K562 (cell line): Measurements from ENCODE around the gene SERTAD1. TPM values are rescaled to one million over a fixed set of nuclear protein-coding genes. Genes with fewer than 3 reads are reported as not detected.
A peak's percentile ranks its signal among the peaks of the same experiment; 100 is the strongest.

Experiments
- C11orf30 ChIP-seq: fragments of 450-650 bp; IDR thresholded peaks from 2 replicates; pipeline ENCODE4 v1.6.1; 2016; ENCODE audit warnings: low read depth, mild to moderate bottlenecking
- HMG20B ChIP-seq: fragments of 250-450 bp; sonication (Bioruptor Pico); IDR thresholded peaks from 2 replicates; pipeline ENCODE4 v1.5.0; 2021; ENCODE audit warnings: mild to moderate bottlenecking
- IFI16 ChIP-seq: fragments of 250-450 bp; sonication (Bioruptor Pico); IDR thresholded peaks from 2 replicates; pipeline ENCODE4 v2.1.2; 2022; ENCODE audit warnings: mild to moderate bottlenecking, inconsistent platforms
- ILK ChIP-seq: fragments of 450-650 bp; IDR thresholded peaks from 2 replicates; pipeline ENCODE4 v1.6.1; 2016; ENCODE audit warnings: missing genetic modification characterization, low read depth, mild to moderate bottlenecking, missing compliant biosample characterization, moderate library complexity, borderline replicate concordance
- IRF2 ChIP-seq: sonication (generic); formaldehyde crosslinking; IDR thresholded peaks from 2 replicates; pipeline ENCODE4 v1.8.1; 2022; ENCODE audit warnings: mild to moderate bottlenecking, missing genetic modification reagents
- KAT8 ChIP-seq: fragments of 450-650 bp; IDR thresholded peaks from 2 replicates; pipeline ENCODE4 v1.6.1; 2016; ENCODE audit warnings: low read depth, mild to moderate bottlenecking
- MAZ ChIP-seq, 2 experiments: fragments of 450-650 bp in 1 of 2; sonication (generic) in 1 of 2; formaldehyde crosslinking; IDR thresholded peaks in 1 of 2; conservative IDR thresholded peaks in 1 of 2; 2 replicates each; pipeline versions ENCODE4 v1.4.0 to v1.5.0; 2020; ENCODE audit warnings: mild to moderate bottlenecking in 1 of 2, missing genetic modification reagents in 1 of 2
- MNT ChIP-seq, 2 experiments: fragments of 450-650 bp; conservative IDR thresholded peaks; 2 replicates each; pipeline ENCODE4 v1.6.1; 2017; ENCODE audit warnings: mild to moderate bottlenecking in 2 of 2, moderate library complexity in 2 of 2
- NFE2L1 ChIP-seq: fragments of 450-650 bp; IDR thresholded peaks from 2 replicates; pipeline ENCODE4 v1.6.1; 2016; ENCODE audit warnings: missing genetic modification characterization, low read depth, mild to moderate bottlenecking, missing compliant biosample characterization, moderate library complexity, borderline replicate concordance
- PHF8 ChIP-seq: fragments of 200-600 bp; sonication (generic); IDR thresholded peaks from 2 replicates; pipeline ENCODE4 v1.6.1; 2012; ENCODE audit warnings: mixed run types, mild to moderate bottlenecking, inconsistent platforms, low read length, moderate library complexity, borderline replicate concordance
- RB1 ChIP-seq: fragments of 450-650 bp; IDR thresholded peaks from 2 replicates; pipeline ENCODE4 v1.6.1; 2017; ENCODE audit warnings: low read depth, mild to moderate bottlenecking
- SMAD3 ChIP-seq: fragments of 450-650 bp; formaldehyde crosslinking; conservative IDR thresholded peaks from 2 replicates; pipeline ENCODE4 v1.4.0; 2020; ENCODE audit warnings: mild to moderate bottlenecking
- SOX6 ChIP-seq: fragments of 450-650 bp; IDR thresholded peaks from 2 replicates; pipeline ENCODE4 v1.6.1; 2014; ENCODE audit warnings: mild to moderate bottlenecking
- SP2 ChIP-seq: IDR thresholded peaks from 2 replicates; pipeline ENCODE4 v1.6.1; 2011; ENCODE audit warnings: mild to moderate bottlenecking, low read depth, low read length, moderate library complexity; ENCODE audit not compliant: poor library complexity, severe bottlenecking; ENCODE audit errors: extremely low read depth
- SRSF1 ChIP-seq: fragments of 200-400 bp; formaldehyde crosslinking; IDR thresholded peaks from 2 replicates; pipeline ENCODE4 v1.6.1; 2017; ENCODE audit warnings: mild to moderate bottlenecking, low read depth, low read length, moderate library complexity
- TAF1 ChIP-seq: IDR thresholded peaks from 2 replicates; pipeline ENCODE4 v1.6.1; 2011; ENCODE audit warnings: mild to moderate bottlenecking, low read length, moderate library complexity; ENCODE audit not compliant: insufficient read depth, control insufficient read depth, severe bottlenecking; ENCODE audit errors: extremely low read depth
- TAL1 ChIP-seq: fragments of 450-650 bp; IDR thresholded peaks from 2 replicates; pipeline ENCODE4 v1.6.1; 2016; ENCODE audit warnings: mild to moderate bottlenecking
- TBP ChIP-seq: optimal IDR thresholded peaks from 2 replicates; pipeline ENCODE3; 2011; ENCODE audit warnings: low read depth, low read length, improper control_type of control experiment
- TGIF2 ChIP-seq: sonication (generic); formaldehyde crosslinking; IDR thresholded peaks from 2 replicates; pipeline ENCODE4 v1.8.1; 2022; ENCODE audit warnings: mild to moderate bottlenecking, missing genetic modification reagents, moderate library complexity
- ZNF644 ChIP-seq: fragments of 200-800 bp; sonication (Bioruptor generic); IDR thresholded peaks from 2 replicates; pipeline ENCODE4 v1.6.1; 2016; ENCODE audit warnings: low read depth, missing genetic modification characterization, missing compliant biosample characterization
- ZNF778 ChIP-seq: fragments of 450-650 bp; formaldehyde crosslinking; IDR thresholded peaks from 2 replicates; pipeline ENCODE4 v1.4.0; 2020; ENCODE audit warnings: mild to moderate bottlenecking, moderate library complexity
- polyA plus RNA-seq, 8 experiments: library from polyadenylated mRNA; depleted of rRNA in 4 of 8; stranded (reverse) in 5 of 8; unstranded in 3 of 8; fragments of >200 nt; fragmentation: Nextera tagmentation in 2 of 8; fragmentation: Illumina TruSeq in 1 of 8; extraction: Ambion mirVana in 2 of 8; extraction: Trizol in 1 of 8; gene quantifications; 2 replicates each; pipeline versions ENCODE4 v1.2.1 to v1.2.3, GENCODE V29; 2011 to 2014; ENCODE audit warnings: inconsistent platforms in 1 of 8, missing spikeins in 1 of 8
- total RNA-seq, 7 experiments: library from RNA; depleted of rRNA in 6 of 7; stranded (reverse); fragments of >200 nt in 6 of 7; fragmentation: Illumina TruSeq in 2 of 7; extraction: Trizol in 2 of 7; gene quantifications; 2 replicates each; pipeline versions ENCODE4 v1.2.1 to v1.2.3, GENCODE V29; 2011 to 2021; ENCODE audit warnings: low replicate concordance in 1 of 7
- TF ChIP-seq, protein P1 (sequence below): sonication (generic); formaldehyde crosslinking; IDR thresholded peaks from 2 replicates; pipeline ENCODE4 v1.8.1; 2023; ENCODE audit warnings: mild to moderate bottlenecking, missing genetic modification reagents
- TF ChIP-seq, protein P2 (sequence below): fragments of 450-650 bp; conservative IDR thresholded peaks from 2 replicates; pipeline ENCODE4 v1.6.1; 2016; ENCODE audit warnings: missing genetic modification characterization, low read depth, mild to moderate bottlenecking, control low read depth, missing compliant biosample characterization

The SERTAD1 gene
- total and polyA plus RNA-seq, 9 of the 15 experiments (the other 6 are each of a cell fraction or from before 2014, with no cell fraction given) = 0.15 to 8.7 (median 4.9) TPM

GRCh38 chr19:40444000-40444824 is 18.4 kb upstream of the SERTAD1 start, which contains the start of gene SERTAD3 (continued):
- TF ChIP-seq, protein P1, sequence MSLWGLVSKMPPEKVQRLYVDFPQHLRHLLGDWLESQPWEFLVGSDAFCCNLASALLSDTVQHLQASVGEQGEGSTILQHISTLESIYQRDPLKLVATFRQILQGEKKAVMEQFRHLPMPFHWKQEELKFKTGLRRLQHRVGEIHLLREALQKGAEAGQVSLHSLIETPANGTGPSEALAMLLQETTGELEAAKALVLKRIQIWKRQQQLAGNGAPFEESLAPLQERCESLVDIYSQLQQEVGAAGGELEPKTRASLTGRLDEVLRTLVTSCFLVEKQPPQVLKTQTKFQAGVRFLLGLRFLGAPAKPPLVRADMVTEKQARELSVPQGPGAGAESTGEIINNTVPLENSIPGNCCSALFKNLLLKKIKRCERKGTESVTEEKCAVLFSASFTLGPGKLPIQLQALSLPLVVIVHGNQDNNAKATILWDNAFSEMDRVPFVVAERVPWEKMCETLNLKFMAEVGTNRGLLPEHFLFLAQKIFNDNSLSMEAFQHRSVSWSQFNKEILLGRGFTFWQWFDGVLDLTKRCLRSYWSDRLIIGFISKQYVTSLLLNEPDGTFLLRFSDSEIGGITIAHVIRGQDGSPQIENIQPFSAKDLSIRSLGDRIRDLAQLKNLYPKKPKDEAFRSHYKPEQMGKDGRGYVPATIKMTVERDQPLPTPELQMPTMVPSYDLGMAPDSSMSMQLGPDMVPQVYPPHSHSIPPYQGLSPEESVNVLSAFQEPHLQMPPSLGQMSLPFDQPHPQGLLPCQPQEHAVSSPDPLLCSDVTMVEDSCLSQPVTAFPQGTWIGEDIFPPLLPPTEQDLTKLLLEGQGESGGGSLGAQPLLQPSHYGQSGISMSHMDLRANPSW (CRISPR knock-in tag) = no peak
- TF ChIP-seq, protein P2, sequence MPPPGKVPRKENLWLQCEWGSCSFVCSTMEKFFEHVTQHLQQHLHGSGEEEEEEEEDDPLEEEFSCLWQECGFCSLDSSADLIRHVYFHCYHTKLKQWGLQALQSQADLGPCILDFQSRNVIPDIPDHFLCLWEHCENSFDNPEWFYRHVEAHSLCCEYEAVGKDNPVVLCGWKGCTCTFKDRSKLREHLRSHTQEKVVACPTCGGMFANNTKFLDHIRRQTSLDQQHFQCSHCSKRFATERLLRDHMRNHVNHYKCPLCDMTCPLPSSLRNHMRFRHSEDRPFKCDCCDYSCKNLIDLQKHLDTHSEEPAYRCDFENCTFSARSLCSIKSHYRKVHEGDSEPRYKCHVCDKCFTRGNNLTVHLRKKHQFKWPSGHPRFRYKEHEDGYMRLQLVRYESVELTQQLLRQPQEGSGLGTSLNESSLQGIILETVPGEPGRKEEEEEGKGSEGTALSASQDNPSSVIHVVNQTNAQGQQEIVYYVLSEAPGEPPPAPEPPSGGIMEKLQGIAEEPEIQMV (tag) = no peak
- no peak for TF ChIP-seq IFI16 (CRISPR knock-in tag)
- peak; percentile 62; the same call in 1 of the 2 replicates for TF ChIP-seq C11orf30
- peak; percentile 82 for TF ChIP-seq TBP
- no peak for TF ChIP-seq SOX6
- TF ChIP-seq KAT8 = no peak
- no peak for TF ChIP-seq ZNF644
- TF ChIP-seq IRF2 = no peak
- peak; percentile 48 for TF ChIP-seq SP2
- TF ChIP-seq RB1 = no peak; the same call in none of the 2 replicates
- no peak for TF ChIP-seq ILK (tag)
- TF ChIP-seq TAF1 = peak; percentile 88
- no peak for TF ChIP-seq ZNF778 (CRISPR knock-in tag)
- TF ChIP-seq MNT (conservative IDR thresholded peaks at IDR 0.05) = peak; percentile 88 to 94; a peak in 3 of 4 replicates
- no peak for TF ChIP-seq HMG20B
- TF ChIP-seq SMAD3 = no peak
- TF ChIP-seq NFE2L1 (tag) = no peak
- no peak for TF ChIP-seq TGIF2 (CRISPR knock-in tag)
- no peak for TF ChIP-seq TAL1
- peak; percentile 97 to 99 for TF ChIP-seq MAZ (CRISPR knock-in tag; conservative IDR thresholded peaks at IDR 0.05 in 1 of 2, IDR thresholded peaks at IDR 0.05 in 1 of 2)
- TF ChIP-seq SRSF1 = no peak
- TF ChIP-seq PHF8 = peak; percentile 60; the same call in 1 of the 2 replicates
